K562 (cell line): ENCODE results near the gene ZNF581. TPM values are rescaled to one million over a fixed set of nuclear protein-coding genes. Genes with fewer than 3 reads are reported as not detected.

Experiments used
- BHLHE40 ChIP-seq: IDR thresholded peaks from 2 replicates; pipeline ENCODE4 v1.6.1; 2011; ENCODE audit warnings: low read length, improper control_type of control experiment
- BMI1 ChIP-seq: fragments of 150-350 bp; IDR thresholded peaks from 2 replicates; pipeline ENCODE4 v1.6.1; 2014; ENCODE audit warnings: low read length
- CSDE1 ChIP-seq, 2 experiments: fragments of 450-650 bp; IDR thresholded peaks; 2 replicates each; pipeline ENCODE4 v1.6.1; 2016; ENCODE audit warnings: mild to moderate bottlenecking in 1 of 2
- E2F8 ChIP-seq: fragments of 450-650 bp; IDR thresholded peaks from 2 replicates; pipeline ENCODE4 v1.7.1; 2018; ENCODE audit warnings: mild to moderate bottlenecking, low read depth; ENCODE audit not compliant: partially characterized antibody
- ERF ChIP-seq: fragments of 450-650 bp; formaldehyde crosslinking; IDR thresholded peaks from 2 replicates; pipeline ENCODE4 v1.4.0; 2020; ENCODE audit warnings: mild to moderate bottlenecking, mixed read lengths
- JUND ChIP-seq, 2 experiments: IDR thresholded peaks; 2 replicates in 1 of 2; 3 replicates in 1 of 2; pipeline ENCODE4 v1.6.1; 2011; ENCODE audit warnings: borderline replicate concordance in 2 of 2, low read depth in 2 of 2, low read length in 2 of 2, improper control_type of control experiment in 1 of 2, missing biosample characterization in 1 of 2, missing genetic modification characterization in 1 of 2, missing genetic modification reagents in 1 of 2
- KDM4B ChIP-seq, 2 experiments: fragments of 450-650 bp in 1 of 2; sonication (generic) in 1 of 2; IDR thresholded peaks; 2 replicates each; pipeline ENCODE4 v1.6.1; 2016 to 2017; ENCODE audit warnings: borderline replicate concordance in 2 of 2, antibody characterized with exemption in 1 of 2, low read depth in 1 of 2, mild to moderate bottlenecking in 1 of 2
- PTBP1 ChIP-seq: fragments of 200-400 bp; formaldehyde crosslinking; IDR thresholded peaks from 2 replicates; pipeline ENCODE4 v1.6.1; 2017; ENCODE audit warnings: low read depth, low read length
- RERE ChIP-seq: sonication (generic); formaldehyde crosslinking; IDR thresholded peaks from 2 replicates; pipeline ENCODE4 v1.8.0; 2023; ENCODE audit warnings: missing genetic modification reagents, mild to moderate bottlenecking, borderline replicate concordance
- SRSF1 ChIP-seq: fragments of 200-400 bp; formaldehyde crosslinking; IDR thresholded peaks from 2 replicates; pipeline ENCODE4 v1.6.1; 2017; ENCODE audit warnings: mild to moderate bottlenecking, low read depth, low read length, moderate library complexity
- TFAM ChIP-seq: fragments of 250-450 bp; sonication (Bioruptor Pico); conservative IDR thresholded peaks from 2 replicates; pipeline ENCODE4 v1.5.0; 2021; ENCODE audit warnings: mild to moderate bottlenecking, moderate library complexity
- ZHX1 ChIP-seq: fragments of 150-350 bp; conservative IDR thresholded peaks from 2 replicates; pipeline ENCODE4 v1.6.1; 2014; ENCODE audit warnings: low read length
- ZNF589 ChIP-seq: fragments of 200-800 bp; sonication (Bioruptor generic); IDR thresholded peaks from 2 replicates; pipeline ENCODE4 v1.6.1; 2016; ENCODE audit warnings: low read depth, missing genetic modification characterization, missing compliant biosample characterization
- polyA plus RNA-seq, 8 experiments: library from polyadenylated mRNA; depleted of rRNA in 4 of 8; stranded (reverse) in 5 of 8; unstranded in 3 of 8; fragments of >200 nt; fragmentation: Nextera tagmentation in 2 of 8; fragmentation: Illumina TruSeq in 1 of 8; extraction: Ambion mirVana in 2 of 8; extraction: Trizol in 1 of 8; gene quantifications; 2 replicates each; pipeline versions ENCODE4 v1.2.1 to v1.2.3, GENCODE V29; 2011 to 2014; ENCODE audit warnings: inconsistent platforms in 1 of 8, missing spikeins in 1 of 8
- total RNA-seq, 7 experiments: library from RNA; depleted of rRNA in 6 of 7; stranded (reverse); fragments of >200 nt in 6 of 7; fragmentation: Illumina TruSeq in 2 of 7; extraction: Trizol in 2 of 7; gene quantifications; 2 replicates each; pipeline versions ENCODE4 v1.2.1 to v1.2.3, GENCODE V29; 2011 to 2021; ENCODE audit warnings: low replicate concordance in 1 of 7

The ZNF581 gene
- total and polyA plus RNA-seq, 9 of the 15 experiments (the other 6 are each of a cell fraction or from before 2014, with no cell fraction given): 2.4 to 39.4 (median 15.4) TPM

GRCh38 chr19:55599842-55600661 lies 43.4 kb upstream of the ZNF581 start, which contains the start of gene ZNF524 (continued):
- TF ChIP-seq KDM4B (IDR thresholded peaks at IDR 0.05; ENCODE audit: borderline replicate concordance in 2 of 2, low read depth in 1 of 2): peak in 1 of 2 experiments; percentile 81; a peak in 2 of 4 replicates
- TF ChIP-seq ZNF589 (CRISPR knock-in tag): peak; percentile 85
- no peak for TF ChIP-seq TFAM
- TF ChIP-seq RERE (CRISPR knock-in tag): no peak
- no peak for TF ChIP-seq ZHX1
- TF ChIP-seq ERF (CRISPR knock-in tag): 0 out of 2 replicates have a peak, but pooled peaks have one; percentile 84
- TF ChIP-seq CSDE1 (IDR thresholded peaks at IDR 0.05): peak in 1 of 2 experiments; percentile 99; a peak in 2 of 4 replicates
- no peak for TF ChIP-seq BMI1
- TF ChIP-seq BHLHE40: peak; percentile 42; the same call in 1 of the 2 replicates
- TF ChIP-seq E2F8: peak; percentile 98
- no peak for TF ChIP-seq SRSF1
- no peak for TF ChIP-seq JUND (IDR thresholded peaks at IDR 0.05; ENCODE audit: borderline replicate concordance, low read depth, low read length)
- peak; percentile 44; the same call in 1 of the 3 replicates for TF ChIP-seq JUND (tag; IDR thresholded peaks at IDR 0.05; ENCODE audit: borderline replicate concordance, low read depth, low read length)
- TF ChIP-seq PTBP1: no peak
